Panc1 (cell line): Measurements from ENCODE around the gene TSSC4. TPM values are rescaled to one million over a fixed set of nuclear protein-coding genes. Genes with fewer than 3 reads are reported as not detected.

Experiments
- ATAC-seq: fragments of 200-7000 bp; cut with Tn5 transposase; 2 replicates; pipeline ENCODE4 v1.9.1; 2020; ENCODE audit warnings: mild to moderate bottlenecking, moderate library complexity
- BruUV-seq: library from RNA; stranded (reverse); fragments of 400-500 nt; replicated peaks from 2 replicates; lab custom pipeline; 2021; lab: Mats Ljungman, UMichigan
- CTCF ChIA-PET: fragments of 300-600 bp; sonication (Branson Sonifier 250); formaldehyde crosslinking; loops from one replicate; lab custom pipeline; 2022; ENCODE audit warnings: antibody characterized with exemption; lab: Charles Lee
- POLR2A ChIA-PET: fragments of 300-600 bp; sonication (Branson Sonifier 250); formaldehyde crosslinking; loops from one replicate; lab custom pipeline; 2022; ENCODE audit warnings: antibody characterized with exemption; lab: Charles Lee
- DNase-seq: peaks from one replicate; pipeline ENCODE4 v3.0.0-alpha.2; 2010; ENCODE audit warnings: low read depth, low spot score
- H3K27ac ChIP-seq: 2 replicates; pipeline ENCODE4 v1.5.1; 2011; ENCODE audit warnings: mild to moderate bottlenecking, low read length, inconsistent platforms
- H3K27me3 ChIP-seq: fragments of 200-500 bp; sonication (Bioruptor generic); 2 replicates; pipeline ENCODE4 v1.6.0; 2014; ENCODE audit warnings: low read length, inconsistent platforms; ENCODE audit not compliant: control insufficient read depth, insufficient read depth
- H3K36me3 ChIP-seq: fragments of 200-500 bp; sonication (Bioruptor generic); 2 replicates; pipeline ENCODE4 v1.5.1; 2014; ENCODE audit warnings: inconsistent platforms, mild to moderate bottlenecking, low read length, moderate library complexity; ENCODE audit not compliant: control insufficient read depth, insufficient read depth
- H3K4me1 ChIP-seq: 2 replicates; pipeline ENCODE4 v1.5.1; 2011; ENCODE audit warnings: inconsistent platforms, mild to moderate bottlenecking, low read length, moderate library complexity; ENCODE audit not compliant: control insufficient read depth, insufficient read depth
- H3K4me3 ChIP-seq, 2 experiments: 2 replicates each; pipeline ENCODE4 v1.5.1; 2011 to 2012; ENCODE audit warnings: low read depth in 2 of 2, low read length in 2 of 2, mild to moderate bottlenecking in 2 of 2, inconsistent platforms in 1 of 2, moderate library complexity in 1 of 2
- H3K9me3 ChIP-seq: fragments of 200-500 bp; sonication (Bioruptor generic); 2 replicates; pipeline ENCODE4 v1.5.1; 2014; ENCODE audit warnings: low read depth, mild to moderate bottlenecking, inconsistent platforms, low read length, moderate library complexity; ENCODE audit not compliant: control insufficient read depth, insufficient read depth
- POLR2AphosphoS5 ChIP-seq: IDR thresholded peaks from 2 replicates; pipeline ENCODE4 v1.6.1; 2012; ENCODE audit warnings: mild to moderate bottlenecking, low read depth, low read length, moderate library complexity
- SIN3A ChIP-seq: IDR thresholded peaks from 2 replicates; pipeline ENCODE4 v1.6.1; 2012; ENCODE audit warnings: low read depth, mild to moderate bottlenecking, low read length, moderate library complexity, borderline replicate concordance; ENCODE audit not compliant: insufficient read depth
- TCF7L2 ChIP-seq: IDR thresholded peaks from 2 replicates; pipeline ENCODE4 v1.6.1; 2011; ENCODE audit warnings: mild to moderate bottlenecking, low read depth, low read length, inconsistent platforms
- in situ Hi-C: cut with HindIII; loops from 2 replicates; pipeline ENCODE4 v1.10.0; 2016; ENCODE audit warnings: low sequenced_read_pairs, low pct_unique_long_range_greater_than_20kb
- intact Hi-C: fragments of 100-400 bp; cut with micrococcal nuclease; formaldehyde crosslinking; loops from one replicate; pipeline ENCODE4 v1.10.0; 2022; ENCODE audit not compliant: unreplicated experiment
- total RNA-seq: library from RNA; stranded (reverse); gene quantifications from one replicate; pipeline ENCODE4 v1.2.1, GENCODE V29; 2021; ENCODE audit not compliant: unreplicated experiment
- TF ChIP-seq, protein P1 (sequence below): fragments of 450-650 bp; IDR thresholded peaks from 2 replicates; pipeline ENCODE4 v1.5.1; 2017; ENCODE audit warnings: mild to moderate bottlenecking
- TF ChIP-seq, protein P2 (sequence below), 2 experiments: IDR thresholded peaks; 2 replicates each; pipeline ENCODE4 v1.6.1; 2011 to 2012; ENCODE audit warnings: low read depth in 2 of 2, control low read depth in 1 of 2, low read length in 1 of 2, mild to moderate bottlenecking in 1 of 2, moderate library complexity in 1 of 2; ENCODE audit not compliant: insufficient read depth in 1 of 2

The TSSC4 gene
- total RNA-seq, 1 experiment from 2014 or later: 132 TPM

DNA sequence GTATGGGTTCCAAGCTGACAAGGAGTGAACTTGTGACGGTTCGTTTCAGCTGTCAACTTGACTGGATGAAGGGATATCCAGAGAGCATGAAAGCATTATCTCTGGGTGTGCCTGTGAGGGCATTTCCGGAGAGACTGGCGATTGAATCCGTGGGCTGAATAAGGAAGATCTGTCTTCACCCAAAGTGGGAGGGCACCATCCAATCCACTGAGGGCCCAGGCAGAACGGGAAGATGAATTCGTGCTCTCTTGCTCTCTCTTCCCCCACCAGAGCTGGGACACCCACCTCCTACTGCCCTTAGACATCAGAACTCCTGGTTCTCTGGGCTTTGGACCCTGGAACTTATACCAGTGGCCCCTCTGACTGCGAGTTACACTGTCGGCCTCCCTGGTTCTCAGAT, 39.0 kb upstream of the TSSC4 start:
- BruUV-seq: no TSS peak
- intact Hi-C loops (no loop called here), in situ Hi-C loops (no loop called here)
- no peaks in the 10 kb centered on the region for H3K9me3 ChIP-seq
- DNase-seq (no peak), ATAC-seq (no peak)
- ChIA-PET POLR2A (no interaction called here), CTCF (no interaction called here)
- no peak overlapping the region for H3K27ac ChIP-seq
- H3K4me1 ChIP-seq: no peaks in the 10 kb centered on the region
- H3K36me3 ChIP-seq: no peaks in the 10 kb centered on the region
- TF ChIP-seq POLR2AphosphoS5: no peak
- TF ChIP-seq SIN3A: no peak
- TF ChIP-seq, protein P1, sequence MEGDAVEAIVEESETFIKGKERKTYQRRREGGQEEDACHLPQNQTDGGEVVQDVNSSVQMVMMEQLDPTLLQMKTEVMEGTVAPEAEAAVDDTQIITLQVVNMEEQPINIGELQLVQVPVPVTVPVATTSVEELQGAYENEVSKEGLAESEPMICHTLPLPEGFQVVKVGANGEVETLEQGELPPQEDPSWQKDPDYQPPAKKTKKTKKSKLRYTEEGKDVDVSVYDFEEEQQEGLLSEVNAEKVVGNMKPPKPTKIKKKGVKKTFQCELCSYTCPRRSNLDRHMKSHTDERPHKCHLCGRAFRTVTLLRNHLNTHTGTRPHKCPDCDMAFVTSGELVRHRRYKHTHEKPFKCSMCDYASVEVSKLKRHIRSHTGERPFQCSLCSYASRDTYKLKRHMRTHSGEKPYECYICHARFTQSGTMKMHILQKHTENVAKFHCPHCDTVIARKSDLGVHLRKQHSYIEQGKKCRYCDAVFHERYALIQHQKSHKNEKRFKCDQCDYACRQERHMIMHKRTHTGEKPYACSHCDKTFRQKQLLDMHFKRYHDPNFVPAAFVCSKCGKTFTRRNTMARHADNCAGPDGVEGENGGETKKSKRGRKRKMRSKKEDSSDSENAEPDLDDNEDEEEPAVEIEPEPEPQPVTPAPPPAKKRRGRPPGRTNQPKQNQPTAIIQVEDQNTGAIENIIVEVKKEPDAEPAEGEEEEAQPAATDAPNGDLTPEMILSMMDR: no peak
- no peak for TF ChIP-seq TCF7L2
- TF ChIP-seq, protein P2, sequence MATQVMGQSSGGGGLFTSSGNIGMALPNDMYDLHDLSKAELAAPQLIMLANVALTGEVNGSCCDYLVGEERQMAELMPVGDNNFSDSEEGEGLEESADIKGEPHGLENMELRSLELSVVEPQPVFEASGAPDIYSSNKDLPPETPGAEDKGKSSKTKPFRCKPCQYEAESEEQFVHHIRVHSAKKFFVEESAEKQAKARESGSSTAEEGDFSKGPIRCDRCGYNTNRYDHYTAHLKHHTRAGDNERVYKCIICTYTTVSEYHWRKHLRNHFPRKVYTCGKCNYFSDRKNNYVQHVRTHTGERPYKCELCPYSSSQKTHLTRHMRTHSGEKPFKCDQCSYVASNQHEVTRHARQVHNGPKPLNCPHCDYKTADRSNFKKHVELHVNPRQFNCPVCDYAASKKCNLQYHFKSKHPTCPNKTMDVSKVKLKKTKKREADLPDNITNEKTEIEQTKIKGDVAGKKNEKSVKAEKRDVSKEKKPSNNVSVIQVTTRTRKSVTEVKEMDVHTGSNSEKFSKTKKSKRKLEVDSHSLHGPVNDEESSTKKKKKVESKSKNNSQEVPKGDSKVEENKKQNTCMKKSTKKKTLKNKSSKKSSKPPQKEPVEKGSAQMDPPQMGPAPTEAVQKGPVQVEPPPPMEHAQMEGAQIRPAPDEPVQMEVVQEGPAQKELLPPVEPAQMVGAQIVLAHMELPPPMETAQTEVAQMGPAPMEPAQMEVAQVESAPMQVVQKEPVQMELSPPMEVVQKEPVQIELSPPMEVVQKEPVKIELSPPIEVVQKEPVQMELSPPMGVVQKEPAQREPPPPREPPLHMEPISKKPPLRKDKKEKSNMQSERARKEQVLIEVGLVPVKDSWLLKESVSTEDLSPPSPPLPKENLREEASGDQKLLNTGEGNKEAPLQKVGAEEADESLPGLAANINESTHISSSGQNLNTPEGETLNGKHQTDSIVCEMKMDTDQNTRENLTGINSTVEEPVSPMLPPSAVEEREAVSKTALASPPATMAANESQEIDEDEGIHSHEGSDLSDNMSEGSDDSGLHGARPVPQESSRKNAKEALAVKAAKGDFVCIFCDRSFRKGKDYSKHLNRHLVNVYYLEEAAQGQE (IDR thresholded peaks at IDR 0.05; ENCODE audit: insufficient read depth in 1 of 2, low read depth in 2 of 2, low read length in 1 of 2): no peak
- H3K27me3 ChIP-seq: no peaks in the 10 kb centered on the region; the same call in 1 of the 2 replicates
- H3K4me3 ChIP-seq: no peak overlapping the region

DNA sequence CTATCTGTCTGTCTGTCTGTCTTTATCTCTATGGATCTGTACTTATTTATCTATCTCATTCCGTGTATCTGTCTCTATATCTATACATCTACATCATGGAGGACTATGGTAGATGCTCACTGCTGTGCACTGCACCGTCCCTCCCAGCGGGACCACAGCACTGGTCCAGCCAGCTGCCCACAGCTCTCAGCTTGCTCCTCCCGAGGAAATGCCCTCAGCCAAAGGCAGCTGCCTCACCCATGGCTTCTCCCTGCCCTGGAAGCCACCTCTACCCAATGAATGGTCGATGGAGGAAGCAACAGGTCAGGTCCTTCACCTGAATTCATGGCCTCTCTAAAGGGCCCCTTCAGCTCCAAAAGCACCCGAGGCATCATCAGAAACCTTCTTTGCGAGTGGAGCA, 38.1 kb upstream of the TSSC4 start:
- Histone ChIP-seq H3K4me1 (no peaks in the 10 kb centered on the region), H3K27me3 (no peaks in the 10 kb centered on the region; the same call in 1 of the 2 replicates), H3K9me3 (no peaks in the 10 kb centered on the region), H3K4me3 (no peak overlapping the region), H3K27ac (no peak overlapping the region), H3K36me3 (no peaks in the 10 kb centered on the region)
- POLR2A ChIA-PET: no interaction called here
- DNase-seq (no peak), ATAC-seq (no peak)
- no peak for TF ChIP-seq SIN3A
- TF ChIP-seq, protein P2 (IDR thresholded peaks at IDR 0.05; ENCODE audit: insufficient read depth in 1 of 2, low read depth in 2 of 2, low read length in 1 of 2): no peak
- TF ChIP-seq, protein P1: no peak
- no peak for TF ChIP-seq TCF7L2
- TF ChIP-seq POLR2AphosphoS5: no peak
- in situ Hi-C loops: no loop called here
- CTCF ChIA-PET: no interaction called here
- BruUV-seq: no TSS peak
- intact Hi-C loops: no loop called here
